ENCODE data around the gene RTF1. TPM values are rescaled to one million over a fixed set of nuclear protein-coding genes. Genes with fewer than 3 reads are reported as not detected.

Gene RTF1
- total RNA-seq, 4 donors from 2014 or later, result 22.0 to 66.9 (median 36.1) TPM

DNA sequence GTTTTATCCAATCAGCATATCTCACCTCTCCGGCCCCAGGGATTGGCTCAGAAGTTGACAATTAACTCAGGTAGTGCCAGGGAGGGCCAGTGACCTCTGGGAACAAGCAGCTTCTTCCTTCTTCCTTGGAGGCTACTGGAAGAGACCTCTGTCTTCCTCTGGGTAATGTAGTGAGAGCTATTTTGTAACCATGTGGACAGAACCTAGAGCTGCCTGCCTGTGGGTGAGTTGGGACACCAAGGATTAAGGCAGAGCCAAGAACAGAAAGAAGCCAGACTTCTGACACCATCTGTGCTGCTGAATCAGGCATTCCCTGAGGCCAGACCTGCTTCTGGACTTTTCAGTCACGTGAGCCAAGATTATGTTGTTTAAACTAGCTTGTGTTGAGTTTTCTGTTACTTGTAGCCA is 8.7 kb upstream of the RTF1 start:
- no peaks in the 10 kb centered on the region for H3K9me3 ChIP-seq
- no peak for TF ChIP-seq EP300 (IDR thresholded peaks at IDR 0.05)
- TF ChIP-seq, protein P1, sequence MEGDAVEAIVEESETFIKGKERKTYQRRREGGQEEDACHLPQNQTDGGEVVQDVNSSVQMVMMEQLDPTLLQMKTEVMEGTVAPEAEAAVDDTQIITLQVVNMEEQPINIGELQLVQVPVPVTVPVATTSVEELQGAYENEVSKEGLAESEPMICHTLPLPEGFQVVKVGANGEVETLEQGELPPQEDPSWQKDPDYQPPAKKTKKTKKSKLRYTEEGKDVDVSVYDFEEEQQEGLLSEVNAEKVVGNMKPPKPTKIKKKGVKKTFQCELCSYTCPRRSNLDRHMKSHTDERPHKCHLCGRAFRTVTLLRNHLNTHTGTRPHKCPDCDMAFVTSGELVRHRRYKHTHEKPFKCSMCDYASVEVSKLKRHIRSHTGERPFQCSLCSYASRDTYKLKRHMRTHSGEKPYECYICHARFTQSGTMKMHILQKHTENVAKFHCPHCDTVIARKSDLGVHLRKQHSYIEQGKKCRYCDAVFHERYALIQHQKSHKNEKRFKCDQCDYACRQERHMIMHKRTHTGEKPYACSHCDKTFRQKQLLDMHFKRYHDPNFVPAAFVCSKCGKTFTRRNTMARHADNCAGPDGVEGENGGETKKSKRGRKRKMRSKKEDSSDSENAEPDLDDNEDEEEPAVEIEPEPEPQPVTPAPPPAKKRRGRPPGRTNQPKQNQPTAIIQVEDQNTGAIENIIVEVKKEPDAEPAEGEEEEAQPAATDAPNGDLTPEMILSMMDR (IDR thresholded peaks at IDR 0.05), result no peak
- no peak for TF ChIP-seq POLR2A (IDR thresholded peaks at IDR 0.05)
- no peak for TF ChIP-seq POLR2AphosphoS5 (IDR thresholded peaks at IDR 0.05)
- H3K27me3 ChIP-seq, result no peaks in the 10 kb centered on the region
- no peaks in the 10 kb centered on the region for H3K36me3 ChIP-seq
- H3K4me3 ChIP-seq, result no peak overlapping the region
- H3K4me1 ChIP-seq, result no peaks in the 10 kb centered on the region
- no peak overlapping the region for H3K27ac ChIP-seq
- 41% methylated on average over 2 of the region's 2 CpGs for WGBS
- no peak for DNase-seq (ENCODE audit: low spot score in 2 of 2)

DNA sequence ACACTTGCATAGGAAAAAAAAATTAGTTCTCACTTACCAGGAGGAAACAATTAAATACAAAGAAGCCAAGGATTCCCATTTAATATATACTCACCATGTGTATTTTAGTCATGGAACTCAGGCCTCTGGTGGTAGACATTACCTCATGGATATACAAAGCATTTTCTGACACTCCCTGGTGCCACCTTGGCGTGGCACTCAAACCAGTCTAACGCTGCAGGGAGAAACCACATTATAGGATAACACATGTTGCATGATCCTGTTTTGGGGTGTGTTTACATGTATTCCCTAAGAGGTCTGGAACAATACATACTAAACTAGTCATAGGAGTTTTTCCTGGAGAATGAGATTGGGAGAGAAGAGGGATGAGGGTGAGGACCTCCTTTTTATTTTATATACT is 5.9 kb upstream of the RTF1 start:
- Histone ChIP-seq H3K27ac (peak overlapping the region; percentile 47), H3K4me1 (peaks cover 4% of the 10 kb centered on the region), H3K27me3 (no peaks in the 10 kb centered on the region), H3K4me3 (no peak overlapping the region), H3K9me3 (no peaks in the 10 kb centered on the region), H3K36me3 (no peaks in the 10 kb centered on the region)
- DNase-seq (ENCODE audit: low spot score in 2 of 2), result no peak
- 66% methylated on average over 2 of the region's 2 CpGs for WGBS
- no peak for TF ChIP-seq EP300 (IDR thresholded peaks at IDR 0.05)
- TF ChIP-seq POLR2AphosphoS5 (IDR thresholded peaks at IDR 0.05), result no peak
- TF ChIP-seq, protein P1 (IDR thresholded peaks at IDR 0.05), result no peak
- TF ChIP-seq POLR2A (IDR thresholded peaks at IDR 0.05), result no peak

DNA sequence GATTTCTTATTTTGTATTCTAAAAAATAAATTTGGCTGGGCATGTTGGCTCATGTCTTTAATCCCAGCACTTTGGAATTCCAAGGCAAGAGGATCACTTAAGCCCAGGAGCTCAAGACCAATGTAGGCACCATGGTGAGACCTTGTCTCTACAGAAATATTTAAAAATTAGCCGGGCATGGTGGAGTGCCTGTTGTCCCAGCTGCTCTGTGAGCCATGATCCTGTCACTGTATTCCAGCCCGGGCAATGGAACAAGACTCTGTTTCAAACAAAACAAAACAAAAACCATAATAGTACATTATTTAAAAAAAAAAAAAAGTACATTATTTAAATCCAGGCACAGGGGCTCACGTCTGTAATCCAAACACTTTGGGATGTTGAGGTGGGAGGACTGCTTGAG is 5.5 kb upstream of the RTF1 start:
- Histone ChIP-seq H3K27me3 (no peaks in the 10 kb centered on the region), H3K4me1 (peaks cover 8% of the 10 kb centered on the region), H3K36me3 (no peaks in the 10 kb centered on the region), H3K27ac (no peak overlapping the region), H3K4me3 (no peak overlapping the region), H3K9me3 (no peaks in the 10 kb centered on the region)
- TF ChIP-seq POLR2A (IDR thresholded peaks at IDR 0.05), result no peak
- no peak for TF ChIP-seq POLR2AphosphoS5 (IDR thresholded peaks at IDR 0.05)
- WGBS, result 81% methylated on average over 3 of the region's 3 CpGs
- no peak for DNase-seq (ENCODE audit: low spot score in 2 of 2)

DNA sequence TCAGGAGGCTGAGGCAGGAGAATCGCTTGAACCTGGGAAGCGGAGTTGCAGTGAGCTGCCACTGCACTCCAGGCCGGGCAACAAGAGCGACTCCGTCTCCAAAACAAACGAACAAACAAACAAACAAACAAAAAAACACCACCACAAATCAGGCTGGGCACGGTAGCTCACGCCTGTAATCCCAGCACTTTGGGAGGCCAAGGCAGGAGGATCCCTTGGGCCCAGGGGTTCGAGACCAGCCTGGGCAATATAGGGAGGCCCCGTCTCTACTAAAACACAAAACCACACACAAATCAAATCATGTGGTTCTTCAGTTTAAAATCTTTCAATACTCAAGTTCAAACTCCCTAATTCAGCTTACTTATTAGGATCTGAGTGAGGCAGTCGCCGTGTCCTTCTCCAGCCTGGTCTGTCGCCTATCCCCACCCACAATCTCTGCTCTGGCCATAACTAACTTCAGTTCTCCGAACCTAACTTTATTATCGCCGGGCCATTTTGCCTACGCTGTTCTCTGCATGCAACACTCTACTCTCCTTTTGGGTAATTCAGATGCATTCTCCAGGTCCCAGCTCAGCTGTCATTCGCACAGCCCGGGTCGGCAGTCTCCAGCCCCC is 660 bp upstream of the RTF1 start:
- WGBS, result 32% methylated on average over 20 of the region's 20 CpGs
- TF ChIP-seq POLR2AphosphoS5 (IDR thresholded peaks at IDR 0.05) (no peak), POLR2A (IDR thresholded peaks at IDR 0.05) (no peak), EP300 (IDR thresholded peaks at IDR 0.05) (no peak)
- TF ChIP-seq, protein P1 (IDR thresholded peaks at IDR 0.05), result no peak
- Histone ChIP-seq H3K27me3 (no peaks in the 10 kb centered on the region), H3K36me3 (no peaks in the 10 kb centered on the region), H3K27ac (peak overlapping the region; percentile 85), H3K4me1 (peaks cover 40% of the 10 kb centered on the region), H3K4me3 (peak overlapping the region; percentile 89), H3K9me3 (no peaks in the 10 kb centered on the region)
- DNase-seq (ENCODE audit: low spot score in 2 of 2), result no peak

DNA sequence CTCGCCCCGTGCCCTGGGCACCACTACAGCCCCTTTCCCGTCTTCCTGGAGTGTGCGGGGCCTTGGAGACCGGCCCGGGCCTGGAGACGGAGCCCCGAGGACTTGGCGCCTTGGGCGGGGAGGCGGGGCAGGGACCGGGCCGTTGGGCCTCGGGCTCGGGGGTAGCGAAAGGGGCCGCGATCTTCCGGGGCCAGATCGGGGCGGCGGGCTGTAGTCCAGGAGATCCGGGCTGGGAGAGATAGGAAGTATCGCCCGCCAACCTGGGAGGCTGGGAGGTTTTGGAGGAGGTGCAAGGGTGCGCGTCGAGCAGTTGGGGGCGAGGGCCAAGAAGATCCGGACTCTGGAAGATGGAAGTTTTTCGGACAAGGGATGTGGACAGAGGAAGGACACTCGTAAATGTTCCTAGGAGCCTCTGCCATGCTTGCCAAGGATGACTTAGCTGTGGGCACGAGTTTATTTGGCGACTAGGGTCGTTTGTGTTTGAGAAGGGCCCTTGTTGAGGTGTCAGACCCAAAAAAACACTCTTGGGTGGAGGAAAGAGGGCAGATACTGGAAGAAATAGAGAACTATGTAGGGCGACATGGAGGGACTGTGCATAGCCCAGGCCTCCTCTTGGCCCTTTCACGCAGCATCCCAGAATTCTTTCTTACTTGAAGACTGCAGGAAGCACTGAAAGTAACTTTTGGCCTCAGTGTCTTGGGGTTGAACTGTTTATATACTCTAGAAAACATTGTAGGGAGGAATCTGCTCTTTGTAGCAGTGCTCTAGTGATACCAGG is 712 bp downstream of the RTF1 start:
- H3K36me3 ChIP-seq, result no peaks in the 10 kb centered on the region
- H3K27ac ChIP-seq, result peak overlapping the region; percentile 85
- WGBS, result under 1% methylated on average over 26 of the region's 37 CpGs
- no peak for TF ChIP-seq EP300 (IDR thresholded peaks at IDR 0.05)
- TF ChIP-seq POLR2A (IDR thresholded peaks at IDR 0.05), result no peak
- TF ChIP-seq, protein P1 (IDR thresholded peaks at IDR 0.05), result no peak
- TF ChIP-seq POLR2AphosphoS5 (IDR thresholded peaks at IDR 0.05), result no peak
- peak overlapping the region; percentile 89 for H3K4me3 ChIP-seq
- H3K27me3 ChIP-seq, result no peaks in the 10 kb centered on the region
- DNase-seq (ENCODE audit: low spot score in 2 of 2), result peak in 1 of 2 donors; percentile 71
- H3K9me3 ChIP-seq, result no peaks in the 10 kb centered on the region
- peaks cover 46% of the 10 kb centered on the region for H3K4me1 ChIP-seq
